Loucy (cell line): ENCODE measurements around the gene TECPR1.

Experiments
- H2AFZ ChIP-seq: fragments of 200-600 bp; sonication (generic); 2 replicates; pipeline ENCODE4 v1.6.0; 2016; ENCODE audit warnings: antibody characterized with exemption, mild to moderate bottlenecking, low read length, moderate library complexity
- H3F3A ChIP-seq: fragments of 200-600 bp; 2 replicates; pipeline ENCODE4 v1.6.0; 2016; ENCODE audit warnings: antibody characterized with exemption, low read depth, mild to moderate bottlenecking
- H3K27me3 ChIP-seq: fragments of 200-600 bp; sonication (generic); 2 replicates; pipeline ENCODE4 v1.6.1; 2014; ENCODE audit warnings: low read length, mild to moderate bottlenecking; ENCODE audit not compliant: insufficient read depth, poor library complexity, severe bottlenecking
- H3K36me3 ChIP-seq: fragments of 200-600 bp; sonication (generic); 2 replicates; pipeline ENCODE4 v1.6.1; 2016; ENCODE audit warnings: low read length; ENCODE audit not compliant: insufficient read depth
- H3K4me1 ChIP-seq: fragments of 200-600 bp; sonication (generic); 2 replicates; pipeline ENCODE4 v1.5.1; 2014; ENCODE audit warnings: low read length, mild to moderate bottlenecking; ENCODE audit not compliant: insufficient read depth, poor library complexity, severe bottlenecking
- H3K4me2 ChIP-seq: fragments of 200-600 bp; sonication (generic); 2 replicates; pipeline ENCODE4 v1.6.0; 2014; ENCODE audit warnings: antibody characterized with exemption, low read length, low read depth, mild to moderate bottlenecking; ENCODE audit not compliant: poor library complexity, severe bottlenecking
- H3K4me3 ChIP-seq: fragments of 200-600 bp; sonication (generic); 2 replicates; pipeline ENCODE4 v1.5.1; 2014; ENCODE audit warnings: low read length, mild to moderate bottlenecking, mixed read lengths; ENCODE audit not compliant: poor library complexity, severe bottlenecking
- H3K79me2 ChIP-seq: fragments of 200-600 bp; sonication (generic); 2 replicates; pipeline ENCODE4 v1.6.1; 2014; ENCODE audit warnings: low read length; ENCODE audit not compliant: insufficient read depth
- H3K9ac ChIP-seq: fragments of 200-600 bp; sonication (generic); 2 replicates; pipeline ENCODE4 v1.6.0; 2014; ENCODE audit warnings: mild to moderate bottlenecking, low read depth, low read length, moderate library complexity; ENCODE audit not compliant: poor library complexity, severe bottlenecking
- H3K9me2 ChIP-seq: fragments of 200-600 bp; sonication (generic); replicated peaks from 2 replicates; pipeline ENCODE4 v1.6.1; 2016; ENCODE audit warnings: low read depth, low read length, mixed read lengths
- H3K9me3 ChIP-seq: fragments of 200-600 bp; sonication (generic); 2 replicates; pipeline ENCODE4 v1.6.1; 2014; ENCODE audit warnings: mild to moderate bottlenecking, antibody characterized with exemption, low read length, low read depth; ENCODE audit not compliant: insufficient read depth
- H4K20me1 ChIP-seq: fragments of 200-600 bp; sonication (generic); 2 replicates; pipeline ENCODE4 v1.6.0; 2014; ENCODE audit warnings: antibody characterized with exemption, low read length, mild to moderate bottlenecking; ENCODE audit not compliant: insufficient read depth, poor library complexity, severe bottlenecking
- CTCF ChIP-seq: fragments of 200-600 bp; sonication (generic); conservative IDR thresholded peaks from 2 replicates; pipeline ENCODE4 v1.5.1; 2014; ENCODE audit warnings: mild to moderate bottlenecking, antibody characterized with exemption, low read length
- EZH2phosphoT487 ChIP-seq: fragments of 200-600 bp; IDR thresholded peaks from 2 replicates; pipeline ENCODE4 v1.6.1; 2018; ENCODE audit warnings: antibody characterized with exemption, mild to moderate bottlenecking, moderate library complexity, borderline replicate concordance

The TECPR1 gene

GRCh38 chr7:98240961-98241673, 10.9 kb downstream of the TECPR1 start:
- no peak overlapping the region for H3K4me3 ChIP-seq
- no peaks in the 10 kb centered on the region for H3K4me1 ChIP-seq
- no peak overlapping the region for H2AFZ ChIP-seq
- H3F3A ChIP-seq, result no peaks in the 10 kb centered on the region
- H3K9me2 ChIP-seq, result no peaks in the 10 kb centered on the region
- no peaks in the 10 kb centered on the region for H3K27me3 ChIP-seq
- H3K9me3 ChIP-seq, result no peaks in the 10 kb centered on the region
- H4K20me1 ChIP-seq, result no peaks in the 10 kb centered on the region
- peaks cover 4% of the 10 kb centered on the region; the same call in 1 of the 2 replicates for H3K36me3 ChIP-seq
- no peaks in the 10 kb centered on the region for H3K79me2 ChIP-seq
- peak; percentile 70 for TF ChIP-seq CTCF
- TF ChIP-seq EZH2phosphoT487, result no peak
- no peak overlapping the region for H3K9ac ChIP-seq
- no peak overlapping the region for H3K4me2 ChIP-seq

- no peaks in the 10 kb centered on the region for H4K20me1 ChIP-seq
- H3K4me3 ChIP-seq, result no peak overlapping the region
- peaks cover 4% of the 10 kb centered on the region; the same call in 1 of the 2 replicates for H3K36me3 ChIP-seq
- H3F3A ChIP-seq, result no peaks in the 10 kb centered on the region
- no peaks in the 10 kb centered on the region for H3K27me3 ChIP-seq
- no peaks in the 10 kb centered on the region for H3K79me2 ChIP-seq
- no peaks in the 10 kb centered on the region for H3K9me3 ChIP-seq
- no peaks in the 10 kb centered on the region for H3K9me2 ChIP-seq
- TF ChIP-seq CTCF (no peak), EZH2phosphoT487 (no peak)
- no peak overlapping the region for H3K9ac ChIP-seq
- no peaks in the 10 kb centered on the region for H3K4me1 ChIP-seq
- H3K4me2 ChIP-seq, result no peak overlapping the region
- H2AFZ ChIP-seq, result no peak overlapping the region
These were observed 13.1 kb downstream of the TECPR1 start for GRCh38 chr7:98238976-98239375.

- Histone ChIP-seq H3K4me3 (no peak overlapping the region), H2AFZ (no peak overlapping the region), H3K9me3 (no peaks in the 10 kb centered on the region), H3K79me2 (no peaks in the 10 kb centered on the region), H3K27me3 (no peaks in the 10 kb centered on the region), H3K4me1 (no peaks in the 10 kb centered on the region), H3K4me2 (no peak overlapping the region), H3F3A (no peaks in the 10 kb centered on the region), H3K9me2 (no peaks in the 10 kb centered on the region), H4K20me1 (no peaks in the 10 kb centered on the region), H3K9ac (no peak overlapping the region), H3K36me3 (peaks cover 4% of the 10 kb centered on the region; the same call in 1 of the 2 replicates)
- TF ChIP-seq CTCF, result no peak
- no peak for TF ChIP-seq EZH2phosphoT487
These were observed 14.0 kb downstream of the TECPR1 start for GRCh38 chr7:98238076-98238475.
